AG10803 (cell line): ENCODE data around the gene ARHGAP32.

Source experiments
- DNase-seq: peaks from one replicate; pipeline ENCODE4 v3.0.0; 2010; ENCODE audit warnings: low read depth
- H3K4me3 ChIP-seq: 2 replicates; pipeline ENCODE4 v1.5.1; 2011; ENCODE audit warnings: mild to moderate bottlenecking, low read length, control low read depth
- CTCF ChIP-seq: conservative IDR thresholded peaks from 2 replicates; pipeline ENCODE4 v1.5.1; 2011; ENCODE audit warnings: mild to moderate bottlenecking, low read length, control low read depth, inconsistent platforms

The ARHGAP32 gene

DNA sequence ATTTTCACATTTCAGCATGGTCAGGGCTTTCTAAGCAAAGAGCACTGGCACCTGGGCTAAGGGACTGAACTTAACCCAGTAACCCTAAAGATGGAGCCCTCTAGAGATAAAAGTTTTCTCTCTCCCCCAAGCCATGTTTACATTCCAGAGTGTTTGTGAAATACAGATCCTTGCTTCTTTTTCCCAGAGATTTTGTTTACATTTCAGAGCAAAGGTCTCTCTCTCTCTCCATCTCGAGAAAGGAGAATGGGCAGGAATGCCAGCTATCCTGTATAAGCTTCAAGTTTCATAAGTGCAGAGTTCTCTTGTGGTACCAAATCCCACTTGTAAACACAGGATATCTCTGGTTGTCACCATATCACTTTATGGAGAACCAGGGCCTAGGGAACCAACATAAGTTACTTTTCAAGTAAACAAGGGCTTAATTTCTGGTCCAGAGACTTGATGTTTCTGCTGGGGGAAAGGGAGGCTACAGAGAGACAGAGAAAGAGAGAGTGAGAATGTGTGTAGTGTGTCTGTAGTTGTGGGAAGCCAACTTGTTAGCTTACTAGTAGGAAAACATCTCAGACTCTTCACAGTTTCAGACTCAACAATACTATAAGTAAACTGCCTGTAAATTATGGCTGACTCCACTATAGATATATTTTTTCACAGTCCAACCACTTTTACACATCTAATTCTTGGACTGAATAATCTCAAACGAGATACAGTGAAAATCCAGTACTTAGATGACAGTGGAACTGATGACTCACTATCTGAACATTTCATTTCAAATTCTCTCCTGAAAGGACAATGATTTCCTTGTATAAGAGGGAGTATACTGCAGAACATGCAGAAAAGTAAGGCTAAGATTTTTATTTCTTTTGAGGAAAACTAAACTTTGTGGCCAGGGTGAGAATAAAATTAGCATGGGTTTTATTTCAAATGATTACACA, 76.2 kb downstream of the ARHGAP32 start:
- TF ChIP-seq CTCF, result no peak
- H3K4me3 ChIP-seq, result no peak overlapping the region
- peak; percentile 69 for DNase-seq

- no peak overlapping the region for H3K4me3 ChIP-seq
- DNase-seq, result no peak
- TF ChIP-seq CTCF, result no peak
These were observed 82.4 kb downstream of the ARHGAP32 start for GRCh38 chr11:129109701-129110100.

GRCh38 chr11:129106788-129107187, 85.3 kb downstream of the ARHGAP32 start:
- no peak for TF ChIP-seq CTCF
- no peak overlapping the region for H3K4me3 ChIP-seq
- DNase-seq, result no peak

DNA sequence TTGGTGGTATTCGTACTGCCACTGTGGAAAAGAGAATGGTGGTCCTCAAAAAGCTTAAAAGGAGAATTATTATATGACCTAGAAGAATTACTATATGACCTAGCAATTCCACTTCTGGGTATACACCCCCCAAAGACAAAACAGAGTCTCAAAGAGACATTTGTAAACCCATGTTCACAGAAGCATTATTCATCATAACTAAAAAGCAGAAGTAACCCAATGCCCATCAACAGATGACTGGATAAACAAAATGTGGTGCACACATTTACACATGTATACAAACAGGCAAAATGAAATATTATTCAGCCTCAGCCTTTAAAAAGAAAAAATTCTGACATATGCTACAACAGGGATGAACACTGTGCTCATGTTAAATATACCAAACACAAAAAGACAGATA, 89.4 kb downstream of the ARHGAP32 start:
- no peak for DNase-seq
- no peak overlapping the region for H3K4me3 ChIP-seq
- TF ChIP-seq CTCF, result no peak

DNA sequence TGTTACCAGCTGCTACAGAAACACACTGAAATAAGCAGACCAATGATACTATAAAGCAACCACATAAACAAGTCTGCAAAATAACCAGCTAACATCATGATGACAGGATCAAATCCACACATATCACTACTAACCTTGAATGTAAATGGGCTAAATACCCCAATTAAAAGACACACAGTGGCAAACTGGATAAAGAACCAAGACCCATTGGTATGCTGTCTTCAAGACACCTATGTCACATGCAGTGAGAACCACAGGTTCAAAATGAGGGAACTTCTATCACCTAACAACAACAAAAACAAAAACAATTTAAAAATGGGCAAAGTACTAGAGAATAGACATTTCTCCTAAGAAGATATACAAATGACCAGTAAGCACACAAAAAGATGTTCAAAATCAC, 89.9 kb downstream of the ARHGAP32 start:
- DNase-seq, result no peak
- no peak for TF ChIP-seq CTCF
- no peak overlapping the region for H3K4me3 ChIP-seq

DNA sequence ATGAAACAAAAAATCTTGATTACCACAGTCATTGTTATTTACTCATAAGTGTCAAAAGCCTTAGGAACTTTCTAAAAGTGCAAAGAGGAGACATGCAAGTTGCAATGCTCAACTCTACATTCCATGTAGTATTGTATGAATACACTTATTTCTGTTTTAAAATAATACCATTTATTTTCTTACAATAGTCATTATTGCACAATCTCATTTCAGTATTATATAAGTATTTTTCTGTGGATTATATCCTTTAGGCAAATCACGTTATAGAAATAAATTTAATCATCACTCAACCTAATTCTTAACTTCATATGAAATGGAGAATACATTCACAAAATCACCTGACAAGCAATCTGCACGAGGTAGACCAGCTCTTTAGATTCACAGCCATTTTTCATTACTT, 98.8 kb downstream of the ARHGAP32 start:
- no peak for TF ChIP-seq CTCF
- no peak for DNase-seq
- H3K4me3 ChIP-seq, result no peak overlapping the region

DNA sequence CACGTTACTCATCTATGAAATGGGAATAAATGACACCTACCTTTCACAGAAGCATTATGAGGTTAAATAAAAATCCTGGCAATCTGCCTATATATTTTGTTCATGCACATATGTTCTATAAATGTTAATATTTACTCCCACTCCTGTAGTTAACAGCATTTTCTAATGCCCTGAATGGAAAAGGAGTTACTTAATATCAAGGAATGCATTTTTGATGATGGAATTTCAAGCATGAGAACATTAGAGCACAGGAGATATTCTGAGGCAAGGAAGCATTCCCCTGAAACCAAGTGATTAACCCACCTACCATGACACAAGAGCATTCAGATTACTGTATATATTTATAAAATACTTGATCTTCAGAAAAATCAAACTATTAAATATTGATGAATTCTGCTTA, 102.1 kb downstream of the ARHGAP32 start:
- TF ChIP-seq CTCF, result no peak
- no peak overlapping the region for H3K4me3 ChIP-seq
- peak; percentile 63 for DNase-seq
